Lower leg skin (tissue), 4 donors: ENCODE results near the gene MAD1L1. TPM values are rescaled to one million over a fixed set of nuclear protein-coding genes. Genes with fewer than 3 reads are reported as not detected.

Experiments used
- DNase-seq, 2 donors: peaks; one replicate each; pipeline ENCODE4 v3.0.0-alpha.2; 2019; ENCODE audit warnings: low spot score in 2 of 2
- H3K4me3 ChIP-seq: fragments of 200-600 bp; sonication (generic); 2 replicates; pipeline ENCODE4 v1.5.1; 2017; ENCODE audit warnings: mild to moderate bottlenecking, low read depth; ENCODE audit not compliant: poor library complexity, severe bottlenecking
- CTCF ChIP-seq, 3 donors: fragments of 450-650 bp; IDR thresholded peaks; one replicate each; pipeline ENCODE4 v1.5.1; 2016; ENCODE audit warnings: antibody characterized with exemption in 3 of 3, mild to moderate bottlenecking in 3 of 3, moderate library complexity in 2 of 3
- POLR2A ChIP-seq, 2 donors: fragments of 450-650 bp; IDR thresholded peaks; one replicate each; pipeline ENCODE4 v1.6.1; 2016 to 2017; ENCODE audit warnings: antibody characterized with exemption in 2 of 2, mild to moderate bottlenecking in 1 of 2, moderate library complexity in 1 of 2
- WGBS, 2 donors: methylation state at CpG; one replicate each; pipeline ENCODE4 v1.1.5; 2018; 5-methylcytosine and 5-hydroxymethylcytosine counted together
- intact Hi-C: fragments of 100-400 bp; cut with DNase I; formaldehyde crosslinking; loops from one replicate; pipeline ENCODE4 v1.15.0; 2023; ENCODE audit warnings: low total_unique reads
- total RNA-seq, 4 donors: library from RNA; depleted of rRNA; stranded (reverse); fragments of >200 nt; gene quantifications; one replicate each; pipeline ENCODE4 v1.1.0, GENCODE V29; 2016

Gene MAD1L1
- total RNA-seq, 4 donors from 2014 or later: 37.7 to 77.8 (median 59.4) TPM

GRCh38 chr7:1806354-1806753 is 426.4 kb downstream of the MAD1L1 start:
- no peak overlapping the region for H3K4me3 ChIP-seq
- WGBS, 2 donors: 89 to 90% methylated on average over 14 of the region's 14 CpGs
- no peak for TF ChIP-seq CTCF (IDR thresholded peaks at IDR 0.05)
- no peak for TF ChIP-seq POLR2A (IDR thresholded peaks at IDR 0.05)
- DNase-seq: peak in 1 of 2 donors; percentile 28
- intact Hi-C loops: no loop called here

DNA sequence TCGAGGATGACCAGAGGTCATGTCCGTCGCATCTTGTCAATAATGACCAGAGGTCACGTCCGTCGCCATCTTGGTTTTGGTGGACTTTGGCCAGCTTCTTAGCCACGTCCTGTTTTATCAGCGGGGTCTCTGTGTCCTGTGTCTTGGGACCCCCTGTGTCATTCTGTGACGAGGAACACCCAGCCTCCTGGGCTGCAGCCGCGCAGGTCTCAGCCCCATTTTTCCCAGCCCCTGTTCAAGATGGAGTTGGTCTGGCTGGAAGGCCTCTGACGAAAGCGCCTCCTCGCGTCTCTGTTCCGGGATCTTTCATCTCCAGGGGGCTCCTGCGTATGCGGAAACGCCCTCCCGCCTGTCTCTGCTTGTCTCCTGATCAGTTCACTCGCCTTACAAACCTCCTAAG is 428.4 kb downstream of the MAD1L1 start:
- no peak overlapping the region for H3K4me3 ChIP-seq
- 79 to 80% methylated on average over 21 of the region's 21 CpGs for WGBS, 2 donors
- TF ChIP-seq POLR2A (IDR thresholded peaks at IDR 0.05): no peak
- TF ChIP-seq CTCF (IDR thresholded peaks at IDR 0.05): no peak
- intact Hi-C loops: no loop called here
- DNase-seq: peak in 1 of 2 donors; percentile 70

DNA sequence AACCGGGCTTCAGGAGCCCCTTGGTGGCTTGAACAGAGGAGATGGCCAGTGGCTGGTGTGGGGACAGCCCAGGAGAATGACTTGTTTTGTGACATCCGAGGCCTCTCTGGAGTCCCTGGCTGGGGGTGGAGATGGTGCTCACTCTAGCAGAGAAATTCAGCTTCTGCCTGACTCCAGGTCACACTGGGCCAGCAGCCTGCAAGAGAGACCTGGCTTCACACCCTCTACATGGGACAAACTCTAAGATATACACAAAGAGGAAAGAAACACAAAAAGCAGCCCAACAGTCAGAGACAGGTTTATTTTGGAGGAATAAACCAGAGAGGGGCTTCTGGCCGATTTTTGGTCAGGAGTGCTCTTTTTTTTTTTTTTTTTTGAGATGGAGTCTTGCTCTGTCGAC is 429.8 kb downstream of the MAD1L1 start:
- WGBS, 2 donors: 73 to 86% methylated on average over 4 of the region's 4 CpGs
- DNase-seq: peak in 1 of 2 donors; percentile 26
- TF ChIP-seq POLR2A (IDR thresholded peaks at IDR 0.05) (no peak), CTCF (IDR thresholded peaks at IDR 0.05) (no peak)
- intact Hi-C loops: no loop called here
- no peak overlapping the region for H3K4me3 ChIP-seq

- TF ChIP-seq CTCF (IDR thresholded peaks at IDR 0.05) (no peak), POLR2A (IDR thresholded peaks at IDR 0.05) (no peak)
- 21 to 28% methylated on average over 14 of the region's 14 CpGs for WGBS, 2 donors
- DNase-seq: peak in 1 of 2 donors; percentile 65
- intact Hi-C loops: no loop called here
- no peak overlapping the region for H3K4me3 ChIP-seq
Observed at GRCh38 chr7:1800902-1801301, 431.8 kb downstream of the MAD1L1 start.

DNA sequence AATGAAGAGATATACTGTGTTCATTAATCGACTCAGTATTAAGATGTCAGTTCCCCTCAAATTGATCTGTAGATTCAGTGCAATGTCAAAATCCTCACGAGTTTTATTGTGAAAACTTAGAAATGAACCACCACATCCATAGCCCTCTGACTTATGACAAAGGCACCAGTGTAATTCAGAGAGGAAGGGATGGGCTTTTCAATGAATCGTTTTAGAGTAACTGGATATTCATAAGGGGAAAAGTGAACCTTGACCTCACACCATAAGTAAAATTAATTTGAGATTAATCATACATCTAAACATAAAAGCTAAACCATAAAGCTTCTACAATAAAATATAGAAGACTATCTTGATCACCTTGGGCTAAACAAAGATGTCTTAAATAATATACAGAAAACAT is 434.6 kb downstream of the MAD1L1 start:
- TF ChIP-seq POLR2A (IDR thresholded peaks at IDR 0.05) (no peak), CTCF (IDR thresholded peaks at IDR 0.05) (no peak)
- intact Hi-C loops: no loop called here
- WGBS, 2 donors: 71 to 72% methylated on average over 3 of the region's 3 CpGs
- no peak overlapping the region for H3K4me3 ChIP-seq
- no peak for DNase-seq

GRCh38 chr7:1794888-1795542 is 437.7 kb downstream of the MAD1L1 start:
- WGBS, 2 donors: 12 to 15% methylated on average over 1 of the region's 1 CpG
- no peak for DNase-seq
- intact Hi-C loops: no loop called here
- TF ChIP-seq CTCF (IDR thresholded peaks at IDR 0.05) (no peak), POLR2A (IDR thresholded peaks at IDR 0.05) (no peak)
- no peak overlapping the region for H3K4me3 ChIP-seq
